Lower lobe of right lung (tissue), 2 donors: ENCODE measurements around the gene MACROD2. TPM values are rescaled to one million over a fixed set of nuclear protein-coding genes. Genes with fewer than 3 reads are reported as not detected.
A peak's percentile ranks its signal among the peaks of the same experiment; 100 is the strongest.

Experiments
- ATAC-seq, 2 donors: fragments of 200-7000 bp; cut with Tn5 transposase; one replicate each; pipeline ENCODE4 v1.9.1; 2020 to 2022; ENCODE audit warnings: mild to moderate bottlenecking in 2 of 2, moderate library complexity in 2 of 2
- DNase-seq: peaks from one replicate; pipeline ENCODE4 v3.0.0-alpha.2; 2020
- H3K27ac ChIP-seq: fragments of 200-600 bp; one replicate; pipeline ENCODE4 v1.8.0; 2022
- H3K27me3 ChIP-seq: fragments of 200-600 bp; one replicate; pipeline ENCODE4 v1.8.0; 2022; ENCODE audit warnings: low read depth
- H3K36me3 ChIP-seq: fragments of 200-600 bp; one replicate; pipeline ENCODE4 v1.8.0; 2022; ENCODE audit warnings: mild to moderate bottlenecking
- H3K4me1 ChIP-seq: fragments of 200-600 bp; one replicate; pipeline ENCODE4 v1.8.0; 2022
- H3K4me3 ChIP-seq: fragments of 200-600 bp; one replicate; pipeline ENCODE4 v1.8.0; 2022; ENCODE audit warnings: mild to moderate bottlenecking
- H3K9me3 ChIP-seq: fragments of 200-600 bp; one replicate; pipeline ENCODE4 v1.8.0; 2022
- intact Hi-C: fragments of 100-400 bp; cut with DNase I; formaldehyde crosslinking; loops from one replicate; pipeline ENCODE4 v1.11.0; 2022
- total RNA-seq: library from RNA; stranded (reverse); fragmentation: NEBNext Ultra II Directional; extraction: Animal tissue kit (Norgen Biotek cat#: 25700); gene quantifications from one replicate; pipeline ENCODE4 v1.2.1, GENCODE V29; 2021
- TF ChIP-seq, protein P1 (sequence below): fragments of 200-600 bp; IDR thresholded peaks from one replicate; pipeline ENCODE4 v1.8.0; 2022; ENCODE audit warnings: antibody characterized with exemption, mild to moderate bottlenecking
- donor health status: DM: no; HTN: yes; CAD: no; lungs with severe emphysema.

The MACROD2 gene
- total RNA-seq, 1 donor from 2014 or later = 73.0 TPM

DNA sequence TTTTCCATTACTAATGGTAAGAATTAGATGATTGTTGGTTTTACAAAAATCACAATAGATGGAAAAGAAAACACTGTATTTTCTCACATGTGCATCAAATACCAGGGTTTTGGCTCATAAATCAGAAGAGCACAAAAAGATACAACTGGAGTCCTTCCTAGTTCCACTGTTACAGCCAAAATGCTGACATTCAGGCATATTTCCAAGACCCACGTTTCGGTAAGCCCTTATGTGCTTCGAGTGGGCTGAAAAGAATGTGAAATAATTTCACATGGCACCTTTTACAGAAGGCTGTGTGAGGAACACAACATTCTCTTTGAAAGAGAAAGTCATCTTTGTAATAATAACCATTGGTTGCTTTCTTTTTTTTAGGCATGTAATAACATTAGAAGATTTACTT is 668.8 kb downstream of the MACROD2 start:
- intact Hi-C loops = no loop called here
- DNase-seq = no peak
- TF ChIP-seq, protein P1, sequence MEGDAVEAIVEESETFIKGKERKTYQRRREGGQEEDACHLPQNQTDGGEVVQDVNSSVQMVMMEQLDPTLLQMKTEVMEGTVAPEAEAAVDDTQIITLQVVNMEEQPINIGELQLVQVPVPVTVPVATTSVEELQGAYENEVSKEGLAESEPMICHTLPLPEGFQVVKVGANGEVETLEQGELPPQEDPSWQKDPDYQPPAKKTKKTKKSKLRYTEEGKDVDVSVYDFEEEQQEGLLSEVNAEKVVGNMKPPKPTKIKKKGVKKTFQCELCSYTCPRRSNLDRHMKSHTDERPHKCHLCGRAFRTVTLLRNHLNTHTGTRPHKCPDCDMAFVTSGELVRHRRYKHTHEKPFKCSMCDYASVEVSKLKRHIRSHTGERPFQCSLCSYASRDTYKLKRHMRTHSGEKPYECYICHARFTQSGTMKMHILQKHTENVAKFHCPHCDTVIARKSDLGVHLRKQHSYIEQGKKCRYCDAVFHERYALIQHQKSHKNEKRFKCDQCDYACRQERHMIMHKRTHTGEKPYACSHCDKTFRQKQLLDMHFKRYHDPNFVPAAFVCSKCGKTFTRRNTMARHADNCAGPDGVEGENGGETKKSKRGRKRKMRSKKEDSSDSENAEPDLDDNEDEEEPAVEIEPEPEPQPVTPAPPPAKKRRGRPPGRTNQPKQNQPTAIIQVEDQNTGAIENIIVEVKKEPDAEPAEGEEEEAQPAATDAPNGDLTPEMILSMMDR = no peak
- Histone ChIP-seq H3K4me3 (no peak overlapping the region), H3K9me3 (no peaks in the 10 kb centered on the region), H3K4me1 (no peaks in the 10 kb centered on the region), H3K27ac (no peak overlapping the region), H3K27me3 (no peaks in the 10 kb centered on the region), H3K36me3 (no peaks in the 10 kb centered on the region)
- peak in 1 of 2 donors; percentile 35 for ATAC-seq

DNA sequence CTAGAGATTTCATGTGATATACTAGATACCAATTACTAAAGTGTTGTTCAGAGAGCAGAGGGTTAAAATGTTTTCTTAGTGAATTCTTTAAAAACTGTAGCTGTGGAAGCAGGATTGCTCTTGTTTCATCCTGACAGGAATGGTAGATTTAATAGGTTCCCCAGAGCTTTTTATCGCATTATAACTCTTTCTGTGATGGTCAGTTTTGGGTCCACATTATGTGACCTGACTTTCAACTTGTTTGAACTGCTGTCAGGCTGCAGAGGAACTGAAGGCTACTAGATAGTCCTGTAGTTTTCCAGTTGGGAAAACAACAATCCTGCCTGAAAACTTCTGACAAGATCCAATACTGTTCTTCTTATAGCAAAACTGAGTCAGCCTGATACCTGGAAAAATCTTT is 671.4 kb downstream of the MACROD2 start:
- no peak overlapping the region for H3K27ac ChIP-seq
- TF ChIP-seq, protein P1 = no peak
- intact Hi-C loops = no loop called here
- no peaks in the 10 kb centered on the region for H3K27me3 ChIP-seq
- no peaks in the 10 kb centered on the region for H3K4me1 ChIP-seq
- ATAC-seq = no peak
- H3K4me3 ChIP-seq = no peak overlapping the region
- H3K9me3 ChIP-seq = no peaks in the 10 kb centered on the region
- no peaks in the 10 kb centered on the region for H3K36me3 ChIP-seq
- DNase-seq = no peak

DNA sequence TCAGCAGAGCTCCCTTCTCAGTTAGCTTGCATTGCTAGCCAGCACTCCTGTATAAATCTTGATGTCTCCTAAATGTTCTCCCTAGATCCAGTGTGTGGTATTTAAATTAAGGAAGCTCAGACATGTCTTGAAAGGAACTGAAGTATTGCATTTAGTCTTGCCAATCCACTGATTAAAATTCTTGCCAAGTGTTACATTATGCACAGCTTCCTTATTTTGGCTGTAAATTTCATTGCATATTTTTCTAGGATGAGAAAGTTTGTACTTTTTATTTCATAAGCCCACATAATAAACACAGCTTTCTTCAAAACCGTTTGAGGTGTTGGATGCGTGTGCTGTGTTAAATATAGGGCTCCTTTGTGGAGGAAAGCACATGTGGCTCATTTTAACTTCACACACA is 671.9 kb downstream of the MACROD2 start:
- H3K27ac ChIP-seq = no peak overlapping the region
- H3K36me3 ChIP-seq = no peaks in the 10 kb centered on the region
- intact Hi-C loops = no loop called here
- H3K4me3 ChIP-seq = no peak overlapping the region
- H3K27me3 ChIP-seq = no peaks in the 10 kb centered on the region
- H3K9me3 ChIP-seq = no peaks in the 10 kb centered on the region
- no peaks in the 10 kb centered on the region for H3K4me1 ChIP-seq
- TF ChIP-seq, protein P1 = no peak
- DNase-seq (no peak), ATAC-seq (no peak)

DNA sequence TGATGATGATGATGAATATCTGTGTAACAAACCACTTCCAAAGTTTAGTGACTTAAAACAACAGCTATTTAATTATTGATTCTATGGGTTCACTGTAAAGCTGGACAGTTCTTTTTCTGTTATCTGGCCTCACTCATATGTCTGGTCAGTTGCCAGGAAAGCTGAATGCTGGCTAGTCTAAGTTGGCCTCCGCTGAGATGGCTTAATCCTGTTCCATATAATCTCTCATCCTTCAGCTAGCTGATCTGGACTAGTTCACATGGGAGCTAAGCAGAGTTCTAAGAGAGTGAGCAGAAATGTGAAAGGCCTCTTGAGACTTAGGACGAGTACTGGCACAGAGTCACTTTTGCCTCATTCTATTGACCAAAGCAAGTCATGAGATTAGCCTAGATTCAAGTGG is 676.8 kb downstream of the MACROD2 start:
- no peak overlapping the region for H3K27ac ChIP-seq
- ATAC-seq (no peak), DNase-seq (no peak)

DNA sequence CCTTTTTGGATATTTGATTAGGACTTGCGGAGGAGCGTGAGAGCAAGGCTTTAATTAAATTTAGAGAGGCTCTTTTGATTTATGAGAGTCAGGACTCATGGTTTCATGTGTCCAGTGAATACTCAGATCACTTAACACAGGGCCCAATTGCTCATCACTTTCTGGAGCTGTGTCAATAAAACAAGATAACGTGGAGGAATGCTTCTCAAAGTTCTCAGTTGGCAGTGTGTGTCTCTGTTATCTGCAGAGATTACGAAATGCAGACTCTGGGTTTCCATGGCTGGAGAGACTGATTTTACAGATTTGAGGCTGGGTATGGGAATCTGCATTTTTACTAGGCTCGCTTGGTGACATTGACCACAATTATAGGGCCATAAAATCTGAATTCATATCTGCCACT is 677.8 kb downstream of the MACROD2 start:
- H3K27ac ChIP-seq = no peak overlapping the region
- no peak for DNase-seq
- H3K4me3 ChIP-seq = no peak overlapping the region
- TF ChIP-seq, protein P1 = no peak
- no peaks in the 10 kb centered on the region for H3K27me3 ChIP-seq
- H3K36me3 ChIP-seq = no peaks in the 10 kb centered on the region
- H3K4me1 ChIP-seq = no peaks in the 10 kb centered on the region
- intact Hi-C loops = no loop called here
- no peaks in the 10 kb centered on the region for H3K9me3 ChIP-seq
- no peak for ATAC-seq

More for the DNA sequence above, 676.8 kb downstream of the MACROD2 start:
- Histone ChIP-seq H3K9me3 (no peaks in the 10 kb centered on the region), H3K4me1 (no peaks in the 10 kb centered on the region), H3K4me3 (no peak overlapping the region), H3K27me3 (no peaks in the 10 kb centered on the region), H3K36me3 (no peaks in the 10 kb centered on the region)
- intact Hi-C loops = no loop called here
- TF ChIP-seq, protein P1 = no peak

DNA sequence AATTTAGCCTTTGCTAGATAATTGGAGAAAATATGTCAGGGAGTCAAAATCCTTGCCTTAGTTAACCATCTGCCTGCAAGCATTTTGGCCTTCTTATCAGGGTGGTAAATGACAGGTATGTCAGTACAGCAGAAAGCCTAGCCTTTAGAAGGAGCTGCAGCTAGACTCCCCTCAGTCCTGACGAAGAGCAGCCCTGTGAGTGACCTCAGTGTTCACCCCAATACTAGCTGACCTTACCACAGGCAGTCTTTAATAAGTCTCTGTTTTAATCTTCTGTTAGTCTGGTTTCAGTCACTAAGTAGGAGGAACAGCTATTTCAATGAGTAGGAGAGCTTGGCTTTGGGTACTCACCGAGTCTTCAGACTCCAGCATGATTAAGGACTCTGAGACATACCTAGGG is 682.1 kb downstream of the MACROD2 start:
- DNase-seq (no peak), ATAC-seq (no peak)
- TF ChIP-seq, protein P1 = no peak
- intact Hi-C loops = no loop called here
- no peak overlapping the region for H3K27ac ChIP-seq
- H3K9me3 ChIP-seq = no peaks in the 10 kb centered on the region
- no peaks in the 10 kb centered on the region for H3K36me3 ChIP-seq
- no peak overlapping the region for H3K4me3 ChIP-seq
- H3K4me1 ChIP-seq = no peaks in the 10 kb centered on the region
- no peaks in the 10 kb centered on the region for H3K27me3 ChIP-seq
